B cell (primary cell): ENCODE results near the gene RAE1. TPM values are rescaled to one million over a fixed set of nuclear protein-coding genes. Genes with fewer than 3 reads are reported as not detected.

Experiments
- ATAC-seq: fragments of 200-7000 bp; cut with Tn5 transposase; one replicate; pipeline ENCODE4 v1.10.0; 2021; ENCODE audit warnings: low read depth, mild to moderate bottlenecking, moderate number of reproducible peaks, moderate library complexity
- CTCF ChIA-PET: fragments of 350-600 bp; sonication (Branson Sonifier 250); formaldehyde crosslinking; loops from one replicate; lab custom pipeline; 2021; ENCODE audit warnings: antibody characterized with exemption, inconsistent platforms; lab: Charles Lee
- POLR2A ChIA-PET: fragments of 350-600 bp; sonication (Branson Sonifier 250); formaldehyde crosslinking; loops from one replicate; lab custom pipeline; 2021; ENCODE audit warnings: antibody characterized with exemption; lab: Charles Lee
- DNase-seq: peaks from one replicate; pipeline ENCODE4 v3.0.0; 2013
- H2AFZ ChIP-seq: 2 replicates; pipeline ENCODE4 v1.6.1; 2012; ENCODE audit warnings: mild to moderate bottlenecking, low read depth, low read length; ENCODE audit not compliant: insufficient read depth, poor library complexity, severe bottlenecking
- H3K27ac ChIP-seq, 2 donors: 1 replicate in 1 of 2; 2 replicates in 1 of 2; pipeline ENCODE4 v1.5.1; 2012 to 2013; ENCODE audit warnings: low read length in 2 of 2, mild to moderate bottlenecking in 2 of 2, moderate library complexity in 1 of 2
- H3K27me3 ChIP-seq, 4 experiments: fragments of 200-600 bp in 1 of 4; sonication (generic) in 1 of 4; replicated peaks in 1 of 4; 1 replicate in 2 of 4; 2 replicates in 2 of 4; pipeline versions ENCODE4 v1.6.1 to v1.7.0; 2013 to 2016; ENCODE audit warnings: low read length in 3 of 4, mild to moderate bottlenecking in 2 of 4, mixed read lengths in 1 of 4, moderate library complexity in 1 of 4; ENCODE audit not compliant: insufficient read depth in 4 of 4, control insufficient read depth in 3 of 4; ENCODE audit errors: control extremely low read depth in 1 of 4
- H3K36me3 ChIP-seq, 2 experiments: replicated peaks in 1 of 2; 1 replicate in 1 of 2; 2 replicates in 1 of 2; pipeline versions ENCODE4 v1.6.1 to v1.7.1; 2013; ENCODE audit warnings: low read length in 1 of 2; ENCODE audit not compliant: insufficient read depth in 2 of 2, control insufficient read depth in 1 of 2; ENCODE audit errors: control extremely low read depth in 1 of 2, extremely low read depth in 1 of 2
- H3K4me1 ChIP-seq, 2 donors: fragments of 200-600 bp in 1 of 2; sonication (generic) in 1 of 2; 1 replicate in 1 of 2; 2 replicates in 1 of 2; pipeline versions ENCODE4 v1.5.1 to v1.6.1; 2013 to 2017; ENCODE audit warnings: low read length in 2 of 2; ENCODE audit not compliant: control insufficient read depth in 2 of 2, insufficient read depth in 2 of 2
- H3K4me2 ChIP-seq: replicated peaks from 2 replicates; pipeline ENCODE3; 2012; ENCODE audit warnings: mild to moderate bottlenecking, low read depth, low read length; ENCODE audit not compliant: poor library complexity, severe bottlenecking
- H3K4me3 ChIP-seq, 5 experiments: fragments of 200-600 bp in 1 of 5; sonication (generic) in 1 of 5; 1 replicate in 3 of 5; 2 replicates in 2 of 5; pipeline versions ENCODE4 v1.5.1 to v1.7.0; 2011 to 2016; ENCODE audit warnings: low read length in 4 of 5, mild to moderate bottlenecking in 4 of 5, low read depth in 2 of 5, control low read depth in 1 of 5, moderate library complexity in 1 of 5; ENCODE audit not compliant: insufficient read depth in 1 of 5; ENCODE audit errors: control extremely low read depth in 1 of 5, extremely low read depth in 1 of 5
- H3K79me2 ChIP-seq: fragments of 200-600 bp; sonication (generic); one replicate; pipeline ENCODE4 v1.6.0; 2016; ENCODE audit warnings: low read length; ENCODE audit not compliant: control insufficient read depth, insufficient read depth
- H3K9ac ChIP-seq: fragments of 200-600 bp; sonication (generic); 2 replicates; pipeline ENCODE4 v1.6.1; 2017; ENCODE audit warnings: mild to moderate bottlenecking, low read length, moderate library complexity
- H3K9me3 ChIP-seq, 3 donors: one replicate each; pipeline versions ENCODE4 v1.6.1 to v1.7.1; 2013; ENCODE audit warnings: low read length in 2 of 3; ENCODE audit not compliant: control insufficient read depth in 2 of 3, insufficient read depth in 1 of 3; ENCODE audit errors: control extremely low read depth in 1 of 3
- H4K20me1 ChIP-seq: 2 replicates; pipeline ENCODE4 v1.6.0; 2012; ENCODE audit warnings: mild to moderate bottlenecking, low read length; ENCODE audit not compliant: insufficient read depth, control insufficient read depth, poor library complexity, severe bottlenecking
- H3K27ac Mint-ChIP-seq: one replicate; pipeline ENCODE4 v1.8.0; 2021; ENCODE audit warnings: mixed read lengths
- H3K27me3 Mint-ChIP-seq: one replicate; pipeline ENCODE4 v1.8.0; 2021; ENCODE audit warnings: mixed read lengths
- H3K4me1 Mint-ChIP-seq: one replicate; pipeline ENCODE4 v1.8.0; 2021; ENCODE audit warnings: mixed read lengths
- H3K4me3 Mint-ChIP-seq: one replicate; pipeline ENCODE4 v1.8.0; 2021; ENCODE audit warnings: mixed read lengths
- H3K9me3 Mint-ChIP-seq: one replicate; pipeline ENCODE4 v1.8.0; 2022; ENCODE audit warnings: mixed read lengths; ENCODE audit not compliant: insufficient read depth
- EZH2 ChIP-seq: IDR thresholded peaks from 2 replicates; pipeline ENCODE4 v1.6.1; 2012; ENCODE audit warnings: borderline replicate concordance, low read depth, mild to moderate bottlenecking, moderate library complexity, low read length; ENCODE audit not compliant: insufficient read depth, poor library complexity, severe bottlenecking
- WGBS: methylation state at CpG from one replicate; pipeline ENCODE4 v1.1.5; 2013; ENCODE audit warnings: missing lambda C conversion rate; ENCODE audit not compliant: insufficient coverage; 5-methylcytosine and 5-hydroxymethylcytosine counted together
- intact Hi-C: fragments of 100-400 bp; cut with micrococcal nuclease; formaldehyde crosslinking; loops from one replicate; pipeline ENCODE4 v1.10.0; 2022
- polyA plus RNA-seq: library from polyadenylated mRNA; depleted of rRNA; stranded (reverse); fragments of >200 nt; gene quantifications from 2 replicates; pipeline ENCODE4 v1.2.3, GENCODE V29; 2012
- total RNA-seq, 2 donors: library from RNA; stranded (reverse); fragments of 120-200 nt in 1 of 2; gene quantifications; 1 replicate in 1 of 2; 2 replicates in 1 of 2; pipeline versions ENCODE4 v1.2.3 to v1.2.4, GENCODE V29; 2013 to 2022
- TF ChIP-seq, protein P1 (sequence below): fragments of 200-600 bp; IDR thresholded peaks from one replicate; pipeline ENCODE4 v1.8.0; 2022; ENCODE audit warnings: antibody characterized with exemption, mild to moderate bottlenecking

Gene RAE1
- total and polyA plus RNA-seq, 2 donors (not counting 1 experiment from before 2014, with no cell fraction given): 32.6 to 33.3 TPM

DNA sequence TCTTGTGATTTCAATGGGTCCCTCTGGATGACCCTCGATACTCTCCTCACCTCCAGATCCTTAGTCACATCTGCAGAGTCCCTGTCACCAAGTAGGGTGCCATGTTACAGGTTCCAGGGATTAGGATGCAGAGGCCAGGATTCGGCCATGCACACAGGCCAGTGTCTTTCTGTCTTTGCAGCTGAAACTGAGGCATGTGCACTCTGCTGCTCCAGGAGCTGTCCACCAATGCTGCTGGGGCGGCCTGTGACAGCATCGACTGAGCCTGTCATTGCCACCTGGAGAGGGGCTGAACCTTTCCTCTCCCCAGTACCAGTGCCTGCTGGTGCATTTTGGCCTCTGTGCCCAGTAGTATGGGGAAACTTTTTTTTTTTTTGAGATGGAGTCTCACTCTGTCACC, 35.7 kb downstream of the RAE1 start:
- Histone ChIP-seq H3K27ac (no peak overlapping the region), H3K4me3 (no peak overlapping the region), H4K20me1 (no peaks in the 10 kb centered on the region), H3K79me2 (peaks cover 3% of the 10 kb centered on the region), H3K9ac (no peak overlapping the region), H3K4me2 (no peak overlapping the region), H3K9me3 (no peaks in the 10 kb centered on the region), H3K36me3 (peaks cover 0 to 6% of the 10 kb centered on the region in 2 experiments), H3K27me3 (no peaks in the 10 kb centered on the region), H3K4me1 (peaks cover 22 to 31% of the 10 kb centered on the region in 2 donors), H2AFZ (no peak overlapping the region)
- Mint-ChIP-seq H3K4me3 (no peak overlapping the region), H3K9me3 (no peaks in the 10 kb centered on the region), H3K27ac (no peak overlapping the region), H3K27me3 (no peaks in the 10 kb centered on the region), H3K4me1 (peaks cover 24% of the 10 kb centered on the region)
- CTCF ChIA-PET: interaction anchor here (1.0 to 8.1 kb wide), 9 partner anchors 9 to 208 kb away, joined by 3 to 69 read pairs (median 9); no protein-coding TSS in a partner anchor
- DNase-seq (no peak), ATAC-seq (no peak)
- intact Hi-C loops: loop anchor here (10.0 kb wide), 1 partner anchor 48 kb away; no protein-coding TSS in a partner anchor
- POLR2A ChIA-PET: interaction anchor here (0.8 to 7.4 kb wide), 2 partner anchors 13 to 43 kb away, joined by 7 to 109 read pairs; no protein-coding TSS in a partner anchor
- 100% methylated on average over 3 of the region's 4 CpGs for WGBS
- TF ChIP-seq, protein P1, sequence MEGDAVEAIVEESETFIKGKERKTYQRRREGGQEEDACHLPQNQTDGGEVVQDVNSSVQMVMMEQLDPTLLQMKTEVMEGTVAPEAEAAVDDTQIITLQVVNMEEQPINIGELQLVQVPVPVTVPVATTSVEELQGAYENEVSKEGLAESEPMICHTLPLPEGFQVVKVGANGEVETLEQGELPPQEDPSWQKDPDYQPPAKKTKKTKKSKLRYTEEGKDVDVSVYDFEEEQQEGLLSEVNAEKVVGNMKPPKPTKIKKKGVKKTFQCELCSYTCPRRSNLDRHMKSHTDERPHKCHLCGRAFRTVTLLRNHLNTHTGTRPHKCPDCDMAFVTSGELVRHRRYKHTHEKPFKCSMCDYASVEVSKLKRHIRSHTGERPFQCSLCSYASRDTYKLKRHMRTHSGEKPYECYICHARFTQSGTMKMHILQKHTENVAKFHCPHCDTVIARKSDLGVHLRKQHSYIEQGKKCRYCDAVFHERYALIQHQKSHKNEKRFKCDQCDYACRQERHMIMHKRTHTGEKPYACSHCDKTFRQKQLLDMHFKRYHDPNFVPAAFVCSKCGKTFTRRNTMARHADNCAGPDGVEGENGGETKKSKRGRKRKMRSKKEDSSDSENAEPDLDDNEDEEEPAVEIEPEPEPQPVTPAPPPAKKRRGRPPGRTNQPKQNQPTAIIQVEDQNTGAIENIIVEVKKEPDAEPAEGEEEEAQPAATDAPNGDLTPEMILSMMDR: no peak
- TF ChIP-seq EZH2: no peak

GRCh38 chr20:57387463-57387862, 36.4 kb downstream of the RAE1 start:
- Histone ChIP-seq H3K9me3 (no peaks in the 10 kb centered on the region), H3K36me3 (peaks cover 0 to 9% of the 10 kb centered on the region in 2 experiments), H3K79me2 (peaks cover 8% of the 10 kb centered on the region), H3K27me3 (no peaks in the 10 kb centered on the region), H3K4me2 (no peak overlapping the region), H3K27ac (no peak overlapping the region), H3K4me3 (no peak overlapping the region), H3K9ac (no peak overlapping the region), H2AFZ (no peak overlapping the region), H3K4me1 (peaks cover 22 to 30% of the 10 kb centered on the region in 2 donors), H4K20me1 (peaks cover 6% of the 10 kb centered on the region)
- Mint-ChIP-seq H3K27me3 (no peaks in the 10 kb centered on the region), H3K27ac (no peak overlapping the region), H3K4me3 (no peak overlapping the region), H3K4me1 (peaks cover 19% of the 10 kb centered on the region), H3K9me3 (no peaks in the 10 kb centered on the region)
- CTCF ChIA-PET: interaction anchor here (1.0 to 4.6 kb wide), 10 partner anchors 8 to 207 kb away, joined by 3 to 66 read pairs (median 10); no protein-coding TSS in a partner anchor
- no peak for ATAC-seq
- POLR2A ChIA-PET: interaction anchor here (1.7 to 7.4 kb wide), 2 partner anchors 12 to 25 kb away, joined by 5 to 109 read pairs; no protein-coding TSS in a partner anchor
- TF ChIP-seq EZH2: no peak
- TF ChIP-seq, protein P1: no peak
- WGBS: 98% methylated on average over 6 of the region's 8 CpGs
- no peak for DNase-seq
- intact Hi-C loops: loop anchor here (10.0 kb wide), 1 partner anchor 47 kb away; no protein-coding TSS in a partner anchor
